ENCODE data around the gene RUSC2.
A peak's percentile ranks its signal among the peaks of the same experiment; 100 is the strongest.

- TF ChIP-seq CTCF (IDR thresholded peaks at IDR 0.05) (peak; percentile 56), EZH2 (IDR thresholded peaks at IDR 0.05; ENCODE audit: borderline replicate concordance, insufficient read depth, low read depth, low read length, poor library complexity, severe bottlenecking) (no peak)
These were observed 8.4 kb upstream of the RUSC2 start for GRCh38 chr9:35481347-35481975.

Data from B cell (primary cell).